Measurements from ENCODE around the gene DTX3. TPM values are rescaled to one million over a fixed set of nuclear protein-coding genes. Genes with fewer than 3 reads are reported as not detected.
A peak's percentile ranks its signal among the peaks of the same experiment; 100 is the strongest.

DTX3 gene
- total RNA-seq, 1 experiment from 2014 or later = 61.7 TPM

DNA sequence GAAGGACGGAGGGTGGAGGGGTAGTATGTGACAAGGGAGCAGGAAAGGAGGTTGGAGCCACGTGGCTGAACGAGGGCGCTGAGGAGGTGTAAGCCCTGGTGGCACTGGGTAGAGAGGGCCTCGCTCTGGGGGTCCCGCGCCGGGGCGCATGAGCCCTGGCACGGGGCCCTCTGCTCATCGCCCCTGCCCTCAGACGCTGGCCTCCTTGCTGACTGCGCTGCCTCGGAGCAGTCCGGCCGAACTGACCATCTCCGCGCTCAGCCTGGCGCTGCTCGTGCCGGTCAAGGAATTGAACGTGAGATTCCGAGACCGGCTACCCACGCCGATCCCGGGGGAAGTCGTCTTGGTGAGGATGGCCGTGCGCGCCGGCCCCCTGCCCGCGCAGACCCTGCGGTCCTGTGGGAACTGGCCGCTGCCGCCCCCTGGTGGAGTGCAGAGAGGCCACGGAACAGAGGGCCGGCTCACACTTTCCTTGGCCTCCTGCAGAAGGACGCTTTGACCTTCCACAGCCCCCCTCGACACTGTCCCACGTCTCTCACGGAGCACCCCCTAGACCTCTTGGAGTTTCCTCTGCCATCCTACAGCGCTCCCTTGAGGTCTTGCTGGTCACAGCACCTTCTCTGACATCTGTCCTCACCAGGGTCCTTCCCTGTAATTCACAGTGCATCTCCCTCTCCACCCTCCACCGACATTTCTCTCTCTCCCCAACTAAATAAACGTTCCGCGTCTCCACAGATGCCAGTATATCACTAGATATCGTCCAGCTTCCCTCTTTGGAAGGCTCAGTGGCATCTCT lies 17.1 kb downstream of the DTX3 start:
- TF ChIP-seq, protein P1, sequence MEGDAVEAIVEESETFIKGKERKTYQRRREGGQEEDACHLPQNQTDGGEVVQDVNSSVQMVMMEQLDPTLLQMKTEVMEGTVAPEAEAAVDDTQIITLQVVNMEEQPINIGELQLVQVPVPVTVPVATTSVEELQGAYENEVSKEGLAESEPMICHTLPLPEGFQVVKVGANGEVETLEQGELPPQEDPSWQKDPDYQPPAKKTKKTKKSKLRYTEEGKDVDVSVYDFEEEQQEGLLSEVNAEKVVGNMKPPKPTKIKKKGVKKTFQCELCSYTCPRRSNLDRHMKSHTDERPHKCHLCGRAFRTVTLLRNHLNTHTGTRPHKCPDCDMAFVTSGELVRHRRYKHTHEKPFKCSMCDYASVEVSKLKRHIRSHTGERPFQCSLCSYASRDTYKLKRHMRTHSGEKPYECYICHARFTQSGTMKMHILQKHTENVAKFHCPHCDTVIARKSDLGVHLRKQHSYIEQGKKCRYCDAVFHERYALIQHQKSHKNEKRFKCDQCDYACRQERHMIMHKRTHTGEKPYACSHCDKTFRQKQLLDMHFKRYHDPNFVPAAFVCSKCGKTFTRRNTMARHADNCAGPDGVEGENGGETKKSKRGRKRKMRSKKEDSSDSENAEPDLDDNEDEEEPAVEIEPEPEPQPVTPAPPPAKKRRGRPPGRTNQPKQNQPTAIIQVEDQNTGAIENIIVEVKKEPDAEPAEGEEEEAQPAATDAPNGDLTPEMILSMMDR (conservative IDR thresholded peaks at IDR 0.05; ENCODE audit: low read depth, low read length) = peak; percentile 95
- TF ChIP-seq EZH2 (IDR thresholded peaks at IDR 0.05; ENCODE audit: borderline replicate concordance, low read depth, low read length, poor library complexity, severe bottlenecking) = no peak
- peak; percentile 61 for DNase-seq (ENCODE audit: low spot score)
- peaks cover 7% of the 10 kb centered on the region for H3K36me3 ChIP-seq (ENCODE audit: insufficient read depth, low read length, poor library complexity, severe bottlenecking)
- ChIA-PET CTCF (interaction anchor here (2.6 kb wide), 1 partner anchor 39 kb away, joined by 9 read pairs; no protein-coding TSS in a partner anchor), POLR2A (ENCODE audit: low non-redundant PET) (no interaction called here)
- intact Hi-C loops (cut with micrococcal nuclease; ENCODE audit: unreplicated experiment) = loop anchor here (1.0 to 2.0 kb wide), 2 partner anchors 38 to 161 kb away; no protein-coding TSS in a partner anchor
- BruUV-seq (replicated peaks) = no TSS peak
- peak overlapping the region; percentile 50 for H3K4me3 ChIP-seq (ENCODE audit: low read depth, low read length, poor library complexity, severe bottlenecking)
- H3K9me3 ChIP-seq (ENCODE audit: low read depth, low read length, poor library complexity, severe bottlenecking) = no peaks in the 10 kb centered on the region
- H3K27ac ChIP-seq (ENCODE audit: low read depth, low read length, poor library complexity, severe bottlenecking) = no peak overlapping the region
- H3K27me3 ChIP-seq (replicated peaks; ENCODE audit: insufficient read depth, low read depth, low read length, poor library complexity) = peaks cover 13% of the 10 kb centered on the region
- H3K4me1 ChIP-seq (ENCODE audit: insufficient read depth, low read length, poor library complexity, severe bottlenecking) = peaks cover 8% of the 10 kb centered on the region

DNA sequence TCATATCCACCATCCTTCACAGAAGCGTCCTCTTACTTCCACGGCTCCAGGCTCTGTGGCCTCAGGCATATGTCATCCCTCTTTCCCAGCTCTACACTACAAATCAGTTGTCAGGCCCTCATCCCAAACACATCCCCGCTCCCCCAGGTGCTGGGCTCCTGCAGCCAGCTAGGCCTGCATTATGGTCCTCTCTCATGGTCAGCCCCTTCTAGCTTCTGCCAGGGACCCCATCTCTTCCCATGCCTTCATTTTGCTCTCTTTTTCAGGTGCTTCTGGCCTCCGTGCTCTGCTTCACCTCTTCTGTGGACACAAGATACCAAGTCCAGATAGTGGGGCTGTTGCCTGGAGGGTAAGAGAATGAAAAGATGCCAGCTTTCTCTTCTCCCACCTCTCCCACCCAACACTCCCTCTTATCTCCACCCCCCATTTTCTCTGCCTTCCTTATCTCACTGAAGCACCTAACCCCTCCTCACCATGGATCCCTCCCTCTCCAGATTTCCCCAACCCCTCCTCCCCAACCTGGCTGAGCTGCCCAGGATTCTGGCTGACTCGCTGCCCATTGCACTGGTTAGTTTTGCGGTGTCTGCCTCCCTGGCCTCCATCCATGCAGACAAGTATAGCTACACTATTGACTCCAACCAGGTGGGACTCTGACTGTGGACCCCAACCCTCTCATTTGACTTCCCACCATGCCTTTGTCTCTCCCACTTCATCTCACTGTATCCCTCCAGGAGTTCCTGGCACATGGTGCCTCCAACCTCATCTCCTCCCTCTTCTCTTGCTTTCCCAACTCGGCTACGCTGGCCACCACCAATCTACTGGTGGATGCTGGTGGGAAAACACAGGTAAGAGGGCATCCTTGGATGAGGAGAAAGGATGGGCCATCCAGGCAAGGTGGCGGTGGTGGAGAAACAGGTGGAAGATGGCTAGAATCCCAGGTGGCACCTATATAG lies 17.9 kb downstream of the DTX3 start:
- Histone ChIP-seq H3K4me3 (ENCODE audit: low read depth, low read length, poor library complexity, severe bottlenecking) (no peak overlapping the region), H3K4me1 (ENCODE audit: insufficient read depth, low read length, poor library complexity, severe bottlenecking) (peaks cover 7% of the 10 kb centered on the region), H3K27ac (ENCODE audit: low read depth, low read length, poor library complexity, severe bottlenecking) (no peak overlapping the region), H3K27me3 (replicated peaks; ENCODE audit: insufficient read depth, low read depth, low read length, poor library complexity) (peaks cover 13% of the 10 kb centered on the region), H3K36me3 (ENCODE audit: insufficient read depth, low read length, poor library complexity, severe bottlenecking) (peaks cover 7% of the 10 kb centered on the region), H3K9me3 (ENCODE audit: low read depth, low read length, poor library complexity, severe bottlenecking) (no peaks in the 10 kb centered on the region)
- no peak for TF ChIP-seq EZH2 (IDR thresholded peaks at IDR 0.05; ENCODE audit: borderline replicate concordance, low read depth, low read length, poor library complexity, severe bottlenecking)
- TF ChIP-seq, protein P1 (conservative IDR thresholded peaks at IDR 0.05; ENCODE audit: low read depth, low read length) = no peak
- ChIA-PET CTCF (interaction anchor here (0.7 to 1.1 kb wide), 2 partner anchors 37 to 39 kb away, joined by 5 to 9 read pairs; no protein-coding TSS in a partner anchor), POLR2A (ENCODE audit: low non-redundant PET) (no interaction called here)
- intact Hi-C loops (cut with micrococcal nuclease; ENCODE audit: unreplicated experiment) = loop anchor here (2.0 kb wide), 1 partner anchor 162 kb away; no protein-coding TSS in a partner anchor
- DNase-seq (ENCODE audit: low spot score) = no peak
- no TSS peak for BruUV-seq (replicated peaks)

DNA sequence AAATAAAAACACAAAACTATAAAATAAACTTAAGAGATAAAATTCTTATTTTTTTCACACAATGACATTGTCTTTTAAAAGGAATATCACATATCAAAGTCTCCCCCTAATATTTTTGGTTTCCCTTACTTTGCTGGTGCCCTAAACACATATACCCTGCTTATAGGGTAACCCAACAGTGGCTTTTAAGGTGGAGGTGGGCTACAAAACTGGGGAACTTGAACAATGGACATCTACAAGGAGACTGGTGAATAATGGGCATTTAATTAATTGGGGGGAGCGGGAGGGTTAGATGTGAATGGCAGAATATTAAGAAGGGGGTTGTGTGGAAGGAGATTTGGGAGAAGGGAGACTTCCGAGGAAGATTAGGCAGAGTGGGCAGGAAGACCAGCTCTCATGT lies 18.8 kb downstream of the DTX3 start:
- ChIA-PET CTCF (interaction anchor here (1.1 kb wide), 1 partner anchor 40 kb away, joined by 5 read pairs; no protein-coding TSS in a partner anchor), POLR2A (ENCODE audit: low non-redundant PET) (no interaction called here)
- no peak for TF ChIP-seq EZH2 (IDR thresholded peaks at IDR 0.05; ENCODE audit: borderline replicate concordance, low read depth, low read length, poor library complexity, severe bottlenecking)
- TF ChIP-seq, protein P1 (conservative IDR thresholded peaks at IDR 0.05; ENCODE audit: low read depth, low read length) = no peak
- H3K4me3 ChIP-seq (ENCODE audit: low read depth, low read length, poor library complexity, severe bottlenecking) = no peak overlapping the region
- no peak overlapping the region for H3K27ac ChIP-seq (ENCODE audit: low read depth, low read length, poor library complexity, severe bottlenecking)
- intact Hi-C loops (cut with micrococcal nuclease; ENCODE audit: unreplicated experiment) = loop anchor here (2.0 kb wide), 1 partner anchor 163 kb away; no protein-coding TSS in a partner anchor
- no peak for DNase-seq (ENCODE audit: low spot score)
- peaks cover 13% of the 10 kb centered on the region for H3K27me3 ChIP-seq (replicated peaks; ENCODE audit: insufficient read depth, low read depth, low read length, poor library complexity)
- BruUV-seq (replicated peaks) = no TSS peak
- H3K36me3 ChIP-seq (ENCODE audit: insufficient read depth, low read length, poor library complexity, severe bottlenecking) = peaks cover 9% of the 10 kb centered on the region
- peaks cover 7% of the 10 kb centered on the region for H3K4me1 ChIP-seq (ENCODE audit: insufficient read depth, low read length, poor library complexity, severe bottlenecking)
- H3K9me3 ChIP-seq (ENCODE audit: low read depth, low read length, poor library complexity, severe bottlenecking) = no peaks in the 10 kb centered on the region
